Neural cell (in vitro differentiated cells): ENCODE data around the gene NR2E1.

Experiments
- EP300 ChIP-seq: fragments of 450-650 bp; conservative IDR thresholded peaks from 2 replicates; pipeline ENCODE4 v1.6.1; 2014; ENCODE audit warnings: antibody characterized with exemption, mild to moderate bottlenecking, moderate library complexity; ENCODE audit not compliant: poor library complexity, severe bottlenecking
- EZH2 ChIP-seq: fragments of 200-600, 300-800 bp; shearing (Covaris generic), sonication (generic); IDR thresholded peaks from 2 replicates; pipeline ENCODE4 v1.6.1; 2014; ENCODE audit warnings: antibody characterized with exemption, low read length, borderline replicate concordance, mild to moderate bottlenecking; ENCODE audit not compliant: insufficient read depth, poor library complexity, severe bottlenecking
- MXI1 ChIP-seq: fragments of 450-650 bp; conservative IDR thresholded peaks from 2 replicates; pipeline ENCODE4 v1.6.1; 2014; ENCODE audit warnings: antibody characterized with exemption, mild to moderate bottlenecking; ENCODE audit not compliant: poor library complexity, severe bottlenecking
- SMC3 ChIP-seq: fragments of 450-650 bp; conservative IDR thresholded peaks from 2 replicates; pipeline ENCODE4 v1.6.1; 2014; ENCODE audit warnings: antibody characterized with exemption, mild to moderate bottlenecking, moderate library complexity; ENCODE audit not compliant: poor library complexity
- TAF1 ChIP-seq: IDR thresholded peaks from 2 replicates; pipeline ENCODE4 v1.6.1; 2012; ENCODE audit warnings: low read depth
- TF ChIP-seq, protein P1 (sequence below): fragments of 450-650 bp; IDR thresholded peaks from 2 replicates; pipeline ENCODE4 v1.5.1; 2014; ENCODE audit warnings: antibody characterized with exemption, mild to moderate bottlenecking, moderate library complexity; ENCODE audit not compliant: poor library complexity, severe bottlenecking

DNA sequence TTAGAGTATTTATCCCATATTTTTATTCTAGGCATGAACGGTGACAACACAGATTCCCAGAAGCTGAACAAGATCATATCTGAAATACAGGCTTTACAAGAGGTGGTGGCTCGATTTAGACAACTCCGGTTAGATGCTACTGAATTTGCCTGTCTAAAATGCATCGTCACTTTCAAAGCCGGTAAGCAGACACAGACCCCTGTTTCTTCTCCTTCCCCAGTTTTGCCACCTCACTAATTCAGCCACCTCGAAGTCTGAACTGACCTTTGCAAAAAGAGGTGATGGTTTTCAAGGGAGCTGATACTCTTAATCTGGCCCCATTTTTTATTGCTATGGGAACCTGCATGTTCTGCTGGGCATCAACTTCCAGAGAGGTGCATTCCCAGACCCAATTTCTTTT, 15.0 kb downstream of the NR2E1 start:
- TF ChIP-seq, protein P1, sequence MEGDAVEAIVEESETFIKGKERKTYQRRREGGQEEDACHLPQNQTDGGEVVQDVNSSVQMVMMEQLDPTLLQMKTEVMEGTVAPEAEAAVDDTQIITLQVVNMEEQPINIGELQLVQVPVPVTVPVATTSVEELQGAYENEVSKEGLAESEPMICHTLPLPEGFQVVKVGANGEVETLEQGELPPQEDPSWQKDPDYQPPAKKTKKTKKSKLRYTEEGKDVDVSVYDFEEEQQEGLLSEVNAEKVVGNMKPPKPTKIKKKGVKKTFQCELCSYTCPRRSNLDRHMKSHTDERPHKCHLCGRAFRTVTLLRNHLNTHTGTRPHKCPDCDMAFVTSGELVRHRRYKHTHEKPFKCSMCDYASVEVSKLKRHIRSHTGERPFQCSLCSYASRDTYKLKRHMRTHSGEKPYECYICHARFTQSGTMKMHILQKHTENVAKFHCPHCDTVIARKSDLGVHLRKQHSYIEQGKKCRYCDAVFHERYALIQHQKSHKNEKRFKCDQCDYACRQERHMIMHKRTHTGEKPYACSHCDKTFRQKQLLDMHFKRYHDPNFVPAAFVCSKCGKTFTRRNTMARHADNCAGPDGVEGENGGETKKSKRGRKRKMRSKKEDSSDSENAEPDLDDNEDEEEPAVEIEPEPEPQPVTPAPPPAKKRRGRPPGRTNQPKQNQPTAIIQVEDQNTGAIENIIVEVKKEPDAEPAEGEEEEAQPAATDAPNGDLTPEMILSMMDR = no peak
- no peak for TF ChIP-seq SMC3
- no peak for TF ChIP-seq EP300
- no peak for TF ChIP-seq MXI1
- no peak for TF ChIP-seq EZH2
- TF ChIP-seq TAF1 = no peak
